Measurements from ENCODE around the gene ERCC6.
A peak's percentile ranks its signal among the peaks of the same experiment; 100 is the strongest.

ERCC6 gene

DNA sequence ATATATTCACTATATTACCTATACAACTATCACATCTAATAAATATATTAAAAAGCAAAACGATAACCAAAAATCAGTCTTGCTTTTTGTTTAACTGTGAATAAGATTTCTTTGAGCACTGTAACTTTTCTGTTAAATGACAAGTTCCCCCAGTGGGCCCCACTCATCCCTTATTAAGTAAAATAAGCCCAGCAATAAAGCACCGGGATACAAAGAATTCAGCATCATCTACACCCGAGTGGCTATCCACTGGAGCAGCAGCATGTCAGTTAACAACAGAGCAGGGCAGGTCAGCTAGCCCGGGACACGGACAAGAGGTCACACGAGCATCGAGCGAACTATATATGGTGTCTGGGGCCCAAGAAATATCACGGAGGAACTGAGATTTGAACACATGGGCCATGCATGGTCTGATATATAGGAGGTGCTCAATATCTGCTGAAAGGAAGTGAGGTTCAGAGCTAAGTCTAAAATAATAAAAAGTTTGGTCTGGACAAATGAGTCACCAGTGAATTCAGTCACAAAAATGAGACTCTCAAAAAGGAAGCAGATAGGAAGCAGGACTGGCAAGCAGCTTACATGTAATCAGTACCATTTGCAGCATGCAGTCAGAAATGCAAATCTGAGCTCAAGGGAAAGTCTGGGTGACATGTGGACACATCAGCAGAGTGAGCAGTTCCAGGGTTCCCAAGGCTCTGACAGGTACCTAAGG, 4.1 kb downstream of the ERCC6 start:
- TF ChIP-seq TAF1 (IDR thresholded peaks at IDR 0.05; ENCODE audit: low read depth, low read length) (no peak), POLR2AphosphoS5 (IDR thresholded peaks at IDR 0.05; ENCODE audit: low read depth, low read length) (peak; percentile 55; the same call in 1 of the 2 replicates), POU2F2 (IDR thresholded peaks at IDR 0.05; ENCODE audit: low read depth, low read length) (peak; percentile 98), PAX5 (IDR thresholded peaks at IDR 0.05; ENCODE audit: insufficient read depth, low read length, severe bottlenecking) (peak; percentile 50), POLR2A (IDR thresholded peaks at IDR 0.05; ENCODE audit: low read depth, low read length) (peak; percentile 38; the same call in 1 of the 2 replicates), SPI1 (IDR thresholded peaks at IDR 0.05; ENCODE audit: low read depth, low read length) (peak; percentile 88)
- DNase-seq (ENCODE audit: insufficient read length, low spot score) (peak; percentile 41), FAIRE-seq (peak; percentile 82)

DNA sequence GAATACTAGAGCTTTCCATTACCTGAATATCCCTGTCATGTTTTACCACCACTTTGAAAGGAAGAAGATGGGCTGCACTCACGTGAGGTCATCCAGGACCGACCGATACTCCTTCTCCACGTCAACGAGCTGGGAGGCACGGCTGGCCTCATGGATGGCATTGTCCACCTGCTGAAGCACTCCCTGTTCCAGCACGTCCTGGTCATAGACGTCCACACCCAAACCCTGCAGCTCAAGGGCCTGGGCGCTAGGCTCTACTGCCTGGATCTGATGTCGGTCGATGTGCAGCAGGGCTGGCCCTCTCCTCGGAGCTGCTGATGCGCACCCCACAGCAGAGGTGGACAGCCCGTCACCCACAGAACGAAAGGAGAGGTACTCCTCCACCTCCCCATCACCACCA, 6.5 kb downstream of the ERCC6 start:
- DNase-seq (ENCODE audit: insufficient read length, low spot score) (no peak), FAIRE-seq (no peak)
- no peak for TF ChIP-seq POLR2A (IDR thresholded peaks at IDR 0.05; ENCODE audit: low read depth, low read length)
- TF ChIP-seq POU2F2 (IDR thresholded peaks at IDR 0.05; ENCODE audit: low read depth, low read length): no peak
- TF ChIP-seq TAF1 (IDR thresholded peaks at IDR 0.05; ENCODE audit: low read depth, low read length): no peak
- TF ChIP-seq PAX5 (IDR thresholded peaks at IDR 0.05; ENCODE audit: insufficient read depth, low read length, severe bottlenecking): no peak
- TF ChIP-seq POLR2AphosphoS5 (IDR thresholded peaks at IDR 0.05; ENCODE audit: low read depth, low read length): no peak
- no peak for TF ChIP-seq SPI1 (IDR thresholded peaks at IDR 0.05; ENCODE audit: low read depth, low read length)

DNA sequence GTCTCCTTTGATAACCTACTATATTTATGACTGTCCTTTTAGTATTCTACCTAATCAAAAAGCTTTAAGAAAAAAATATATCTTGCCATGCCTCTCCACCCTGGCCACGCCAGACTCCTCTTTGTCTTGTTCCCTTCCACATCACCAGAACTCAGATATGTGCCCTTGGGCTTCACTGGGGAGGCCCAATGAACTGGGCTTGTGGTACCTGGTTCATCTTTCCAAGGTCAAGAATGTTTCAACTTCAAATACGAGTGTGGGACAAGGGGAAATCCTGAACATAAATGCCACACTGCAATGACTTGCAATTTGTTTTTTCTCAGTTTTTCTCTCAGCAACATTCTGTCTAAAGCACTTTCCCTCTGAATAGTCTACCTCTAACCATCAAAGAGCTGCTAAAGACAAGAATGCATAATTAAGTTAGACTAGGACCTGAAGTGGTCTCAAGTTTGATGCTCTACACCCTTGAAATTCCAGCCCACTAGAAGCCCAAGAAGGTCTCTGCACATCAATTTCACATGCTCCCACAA, 9.9 kb downstream of the ERCC6 start:
- TF ChIP-seq SPI1 (IDR thresholded peaks at IDR 0.05; ENCODE audit: low read depth, low read length): no peak
- no peak for TF ChIP-seq POLR2AphosphoS5 (IDR thresholded peaks at IDR 0.05; ENCODE audit: low read depth, low read length)
- no peak for TF ChIP-seq TAF1 (IDR thresholded peaks at IDR 0.05; ENCODE audit: low read depth, low read length)
- TF ChIP-seq POU2F2 (IDR thresholded peaks at IDR 0.05; ENCODE audit: low read depth, low read length): no peak
- TF ChIP-seq POLR2A (IDR thresholded peaks at IDR 0.05; ENCODE audit: low read depth, low read length): no peak
- no peak for TF ChIP-seq PAX5 (IDR thresholded peaks at IDR 0.05; ENCODE audit: insufficient read depth, low read length, severe bottlenecking)
- no peak for FAIRE-seq

DNA sequence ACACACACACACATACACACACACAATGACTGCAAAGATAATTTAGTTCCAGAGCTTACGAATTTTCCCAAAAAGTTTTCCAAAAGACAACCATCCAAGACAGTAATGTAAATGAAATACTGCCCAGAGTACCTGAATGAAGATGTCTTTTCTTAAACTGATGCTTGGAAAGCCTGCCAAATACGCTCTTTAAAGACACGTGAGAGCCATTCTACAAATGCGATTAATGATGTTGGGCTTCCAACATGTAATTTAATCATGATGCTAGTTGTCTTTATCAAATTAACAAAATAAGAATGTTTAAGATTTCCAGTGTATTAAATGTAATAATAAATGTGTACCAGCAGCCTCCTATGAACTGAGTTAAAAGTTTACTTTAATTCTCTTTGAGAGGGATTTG, 11.1 kb downstream of the ERCC6 start:
- no peak for FAIRE-seq
- TF ChIP-seq PAX5 (IDR thresholded peaks at IDR 0.05; ENCODE audit: insufficient read depth, low read length, severe bottlenecking) (no peak), POLR2AphosphoS5 (IDR thresholded peaks at IDR 0.05; ENCODE audit: low read depth, low read length) (no peak), SPI1 (IDR thresholded peaks at IDR 0.05; ENCODE audit: low read depth, low read length) (no peak), TAF1 (IDR thresholded peaks at IDR 0.05; ENCODE audit: low read depth, low read length) (no peak), POLR2A (IDR thresholded peaks at IDR 0.05; ENCODE audit: low read depth, low read length) (no peak), POU2F2 (IDR thresholded peaks at IDR 0.05; ENCODE audit: low read depth, low read length) (no peak)

More for the DNA sequence above, 9.9 kb downstream of the ERCC6 start:
- no peak for DNase-seq (ENCODE audit: insufficient read length, low spot score)

DNA sequence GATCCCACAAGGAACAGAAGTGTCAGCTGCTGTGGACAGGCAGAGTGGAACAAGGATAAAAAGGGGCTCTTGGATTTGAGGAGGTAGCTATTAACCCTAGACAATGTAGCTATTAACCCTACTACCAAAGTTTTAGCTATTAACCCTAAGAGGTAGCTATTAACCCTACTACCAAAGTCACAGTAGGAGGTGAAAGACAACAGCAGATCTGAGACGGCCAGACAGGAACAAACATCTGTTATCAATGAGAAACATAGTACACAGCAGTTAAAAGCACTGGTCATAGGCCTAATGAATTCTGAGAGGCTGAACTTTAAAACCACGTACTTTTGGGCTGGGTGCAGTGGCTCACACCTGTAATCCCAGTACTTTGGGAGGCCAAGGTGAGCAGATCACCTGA, 11.9 kb downstream of the ERCC6 start:
- DNase-seq (ENCODE audit: insufficient read length, low spot score) (no peak), FAIRE-seq (no peak)
- TF ChIP-seq PAX5 (IDR thresholded peaks at IDR 0.05; ENCODE audit: insufficient read depth, low read length, severe bottlenecking) (no peak), SPI1 (IDR thresholded peaks at IDR 0.05; ENCODE audit: low read depth, low read length) (no peak), POLR2A (IDR thresholded peaks at IDR 0.05; ENCODE audit: low read depth, low read length) (no peak), POU2F2 (IDR thresholded peaks at IDR 0.05; ENCODE audit: low read depth, low read length) (no peak), TAF1 (IDR thresholded peaks at IDR 0.05; ENCODE audit: low read depth, low read length) (no peak), POLR2AphosphoS5 (IDR thresholded peaks at IDR 0.05; ENCODE audit: low read depth, low read length) (no peak)

More for the DNA sequence above, 11.1 kb downstream of the ERCC6 start:
- DNase-seq (ENCODE audit: insufficient read length, low spot score): no peak

DNA sequence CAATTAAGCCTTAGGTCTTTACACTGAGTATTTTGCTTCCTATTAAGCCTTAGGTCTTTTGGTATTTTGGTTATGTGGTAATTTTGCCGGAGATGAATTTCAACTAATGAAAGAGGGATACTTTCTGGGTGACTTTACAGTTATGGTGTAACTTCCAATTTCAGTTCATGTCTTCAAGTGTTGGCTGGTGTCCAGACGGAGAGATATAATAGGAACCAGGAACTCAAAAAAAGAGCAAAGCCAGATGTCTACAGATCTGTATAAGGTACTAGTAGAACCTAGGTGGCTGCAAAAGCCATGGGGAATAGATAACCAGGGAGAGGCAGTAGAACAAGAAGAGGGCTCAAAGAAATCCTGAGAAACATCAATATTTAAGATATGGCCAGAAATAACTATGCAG, 12.3 kb downstream of the ERCC6 start:
- no peak for FAIRE-seq
- no peak for TF ChIP-seq POU2F2 (IDR thresholded peaks at IDR 0.05; ENCODE audit: low read depth, low read length)
- TF ChIP-seq TAF1 (IDR thresholded peaks at IDR 0.05; ENCODE audit: low read depth, low read length): no peak
- TF ChIP-seq SPI1 (IDR thresholded peaks at IDR 0.05; ENCODE audit: low read depth, low read length): no peak
- TF ChIP-seq PAX5 (IDR thresholded peaks at IDR 0.05; ENCODE audit: insufficient read depth, low read length, severe bottlenecking): no peak
- no peak for TF ChIP-seq POLR2AphosphoS5 (IDR thresholded peaks at IDR 0.05; ENCODE audit: low read depth, low read length)
- no peak for TF ChIP-seq POLR2A (IDR thresholded peaks at IDR 0.05; ENCODE audit: low read depth, low read length)
- DNase-seq (ENCODE audit: insufficient read length, low spot score): no peak

DNA sequence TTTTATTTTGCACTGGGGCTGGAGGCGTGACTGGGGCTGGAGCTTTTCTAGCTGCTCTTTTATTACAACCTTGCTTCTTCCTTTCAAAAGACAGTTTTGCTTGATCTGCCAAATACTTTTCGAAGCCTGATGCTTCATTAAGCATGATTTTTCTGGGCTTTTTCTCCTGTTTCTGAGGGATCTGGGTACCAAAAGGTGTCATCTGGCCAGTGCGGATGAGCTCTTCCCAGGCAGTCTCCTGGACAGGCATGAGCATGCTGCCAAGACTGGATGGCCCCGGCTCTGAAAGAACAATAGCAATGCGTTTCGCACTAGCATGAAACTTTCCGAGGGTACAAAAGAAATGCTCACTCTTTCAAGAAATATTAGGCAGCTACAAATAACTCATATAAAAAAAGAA, 14.4 kb downstream of the ERCC6 start:
- no peak for FAIRE-seq
- TF ChIP-seq POLR2A (IDR thresholded peaks at IDR 0.05; ENCODE audit: low read depth, low read length) (no peak), TAF1 (IDR thresholded peaks at IDR 0.05; ENCODE audit: low read depth, low read length) (no peak), PAX5 (IDR thresholded peaks at IDR 0.05; ENCODE audit: insufficient read depth, low read length, severe bottlenecking) (no peak), SPI1 (IDR thresholded peaks at IDR 0.05; ENCODE audit: low read depth, low read length) (no peak), POLR2AphosphoS5 (IDR thresholded peaks at IDR 0.05; ENCODE audit: low read depth, low read length) (no peak), POU2F2 (IDR thresholded peaks at IDR 0.05; ENCODE audit: low read depth, low read length) (no peak)
- DNase-seq (ENCODE audit: insufficient read length, low spot score): no peak

DNA sequence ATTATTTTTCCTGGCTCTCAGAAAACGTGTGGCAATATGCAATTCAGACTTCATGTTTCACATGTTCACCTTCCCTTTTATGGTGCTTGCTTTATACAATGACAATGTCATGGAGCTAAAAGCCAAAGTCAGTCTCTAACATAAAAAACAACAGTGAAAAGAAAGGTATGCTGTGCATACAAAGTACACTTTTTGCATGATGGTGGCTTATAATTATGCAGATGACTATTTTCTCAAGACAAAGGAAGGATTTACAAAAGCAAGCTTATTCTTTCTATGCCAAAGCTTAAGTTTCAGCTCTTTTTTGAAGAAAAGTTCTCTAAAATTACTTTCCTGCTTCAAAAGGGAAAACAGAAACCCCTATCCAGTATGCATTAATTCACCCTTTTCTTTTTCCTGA, 15.6 kb downstream of the ERCC6 start:
- DNase-seq (ENCODE audit: insufficient read length, low spot score) (no peak), FAIRE-seq (no peak)
- no peak for TF ChIP-seq PAX5 (IDR thresholded peaks at IDR 0.05; ENCODE audit: insufficient read depth, low read length, severe bottlenecking)
- no peak for TF ChIP-seq POLR2AphosphoS5 (IDR thresholded peaks at IDR 0.05; ENCODE audit: low read depth, low read length)
- TF ChIP-seq TAF1 (IDR thresholded peaks at IDR 0.05; ENCODE audit: low read depth, low read length): no peak
- no peak for TF ChIP-seq SPI1 (IDR thresholded peaks at IDR 0.05; ENCODE audit: low read depth, low read length)
- no peak for TF ChIP-seq POU2F2 (IDR thresholded peaks at IDR 0.05; ENCODE audit: low read depth, low read length)
- no peak for TF ChIP-seq POLR2A (IDR thresholded peaks at IDR 0.05; ENCODE audit: low read depth, low read length)

DNA sequence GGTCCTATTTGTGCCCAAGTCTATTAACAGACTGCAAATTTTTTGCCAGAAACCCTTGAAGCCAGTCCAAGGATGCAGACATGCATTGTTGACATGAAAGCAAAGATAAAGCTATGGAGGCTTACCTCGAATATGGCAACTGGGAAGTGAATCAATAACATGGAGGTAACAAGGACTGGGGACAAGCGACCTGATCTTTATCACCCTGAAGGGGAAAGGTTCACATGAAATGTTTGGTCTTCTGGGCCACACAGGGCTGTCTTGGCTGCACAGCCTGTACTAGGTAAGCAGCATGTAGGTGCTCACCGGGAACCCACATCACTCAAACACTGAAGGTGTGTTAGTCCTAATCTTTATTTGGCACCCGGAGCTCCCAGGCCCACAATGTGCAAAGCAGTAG, 17.9 kb downstream of the ERCC6 start:
- DNase-seq (ENCODE audit: insufficient read length, low spot score) (no peak), FAIRE-seq (no peak)
- TF ChIP-seq POLR2A (IDR thresholded peaks at IDR 0.05; ENCODE audit: low read depth, low read length) (no peak), PAX5 (IDR thresholded peaks at IDR 0.05; ENCODE audit: insufficient read depth, low read length, severe bottlenecking) (no peak), POU2F2 (IDR thresholded peaks at IDR 0.05; ENCODE audit: low read depth, low read length) (no peak), POLR2AphosphoS5 (IDR thresholded peaks at IDR 0.05; ENCODE audit: low read depth, low read length) (no peak), TAF1 (IDR thresholded peaks at IDR 0.05; ENCODE audit: low read depth, low read length) (no peak), SPI1 (IDR thresholded peaks at IDR 0.05; ENCODE audit: low read depth, low read length) (no peak)

Measured in GM12891 (cell line).